ENCODE measurements around the gene ZDHHC8. TPM values are rescaled to one million over a fixed set of nuclear protein-coding genes. Genes with fewer than 3 reads are reported as not detected.

The ZDHHC8 gene
- total and polyA plus RNA-seq, 10 of the 15 experiments (the other 5 are each of a cell fraction or from before 2014, with no cell fraction given), result 0.03 to 46.3 (median 5.3) TPM

DNA sequence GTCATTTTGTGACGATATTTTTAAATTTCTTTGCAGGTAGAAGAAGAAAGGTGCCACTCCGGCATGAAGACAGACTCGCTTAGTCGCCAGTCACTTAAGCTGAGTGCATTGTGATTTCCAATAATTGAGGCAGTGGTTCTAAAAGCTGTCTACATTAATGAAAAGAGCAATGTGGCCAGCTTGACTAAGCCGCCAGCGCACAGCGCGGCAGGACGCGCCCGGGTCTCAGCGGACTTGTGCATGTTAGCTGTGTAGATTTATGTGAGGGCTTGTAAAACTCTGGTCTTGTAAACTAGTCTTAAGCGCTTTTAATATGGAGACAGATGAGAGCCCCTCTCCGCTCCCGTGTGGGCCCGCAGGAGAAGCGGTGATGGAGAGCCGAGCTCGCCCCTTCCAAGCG, 46.0 kb upstream of the ZDHHC8 start:
- Histone ChIP-seq H4K20me1 (ENCODE audit: control insufficient read depth, insufficient read depth) (no peaks in the 10 kb centered on the region), H3K4me2 (ENCODE audit: control insufficient read depth, insufficient read depth) (no peak overlapping the region), H3K27ac (ENCODE audit: control insufficient read depth, insufficient read depth) (no peak overlapping the region), H3K9me3 (replicated peaks; ENCODE audit: control insufficient read depth, insufficient read depth, low read length) (no peaks in the 10 kb centered on the region), H3K4me3 (no peak overlapping the region), H3K27me3 (replicated peaks in 1 of 2; ENCODE audit: control insufficient read depth in 2 of 2, insufficient read depth in 2 of 2, low read length in 1 of 2) (no peaks in the 10 kb centered on the region), H3K36me3 (ENCODE audit: control insufficient read depth in 2 of 2, insufficient read depth in 2 of 2, low read length in 1 of 2) (peaks cover 23 to 28% of the 10 kb centered on the region in 2 experiments), H3K9ac (ENCODE audit: control insufficient read depth, insufficient read depth, low read length) (no peak overlapping the region), H3K79me2 (ENCODE audit: control insufficient read depth, insufficient read depth, low read length) (peaks cover 47% of the 10 kb centered on the region), H2AFZ (ENCODE audit: control insufficient read depth, low read depth, low read length) (no peak overlapping the region), H3K4me1 (ENCODE audit: control insufficient read depth, insufficient read depth, low read length) (peaks cover 8% of the 10 kb centered on the region)
- ChIA-PET SMC1A (ENCODE audit: uncharacterized antibody, unreplicated experiment) (no interaction called here), CTCF (no interaction called here), RAD21 (ENCODE audit: unreplicated experiment) (no interaction called here), POLR2A (no interaction called here)
- ATAC-seq (no peak), DNase-seq (ENCODE audit: low read depth, low spot score) (no peak), FAIRE-seq (no peak)
- intact Hi-C loops (cut with micrococcal nuclease; ENCODE audit: unreplicated experiment) (no loop called here), in situ Hi-C loops (cut with MboI) (no loop called here)
- TF ChIP-seq DPF2 (IDR thresholded peaks at IDR 0.05), result no peak
- TF ChIP-seq, protein P1, sequence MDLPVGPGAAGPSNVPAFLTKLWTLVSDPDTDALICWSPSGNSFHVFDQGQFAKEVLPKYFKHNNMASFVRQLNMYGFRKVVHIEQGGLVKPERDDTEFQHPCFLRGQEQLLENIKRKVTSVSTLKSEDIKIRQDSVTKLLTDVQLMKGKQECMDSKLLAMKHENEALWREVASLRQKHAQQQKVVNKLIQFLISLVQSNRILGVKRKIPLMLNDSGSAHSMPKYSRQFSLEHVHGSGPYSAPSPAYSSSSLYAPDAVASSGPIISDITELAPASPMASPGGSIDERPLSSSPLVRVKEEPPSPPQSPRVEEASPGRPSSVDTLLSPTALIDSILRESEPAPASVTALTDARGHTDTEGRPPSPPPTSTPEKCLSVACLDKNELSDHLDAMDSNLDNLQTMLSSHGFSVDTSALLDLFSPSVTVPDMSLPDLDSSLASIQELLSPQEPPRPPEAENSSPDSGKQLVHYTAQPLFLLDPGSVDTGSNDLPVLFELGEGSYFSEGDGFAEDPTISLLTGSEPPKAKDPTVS (IDR thresholded peaks at IDR 0.05; ENCODE audit: low read depth, low read length), result no peak
- TF ChIP-seq ZNF207 (IDR thresholded peaks at IDR 0.05; ENCODE audit: borderline replicate concordance), result no peak
- no peak for TF ChIP-seq NBN (IDR thresholded peaks at IDR 0.05)
- TF ChIP-seq RCOR1 (conservative IDR thresholded peaks at IDR 0.05; ENCODE audit: low read depth, low read length), result no peak
- no peak for TF ChIP-seq ZNF274 (IDR thresholded peaks at IDR 0.05; ENCODE audit: insufficient read depth, insufficient read length)
- no peak for TF ChIP-seq CHD1 (IDR thresholded peaks at IDR 0.05; ENCODE audit: low read depth, low read length)
- no peak for TF ChIP-seq ASH2L (IDR thresholded peaks at IDR 0.05; ENCODE audit: borderline replicate concordance, low read depth)
- WGBS (ENCODE audit: insufficient coverage, insufficient replicate concordance, low lambda C conversion rate, missing lambda C conversion rate), result 96% methylated on average over 20 of the region's 20 CpGs
- no TSS peak for BruUV-seq (replicated peaks)

All from GM12878 (cell line).